SK-N-SH (cell line): ENCODE results near the gene S1PR3. TPM values are rescaled to one million over a fixed set of nuclear protein-coding genes. Genes with fewer than 3 reads are reported as not detected.

Experiments
- CTCF ChIA-PET: fragments of 300-600, 350-600 bp; formaldehyde crosslinking; extraction: SDS; loops from one replicate; lab custom pipeline; 2021; lab: Yijun Ruan, JAX
- POLR2A ChIA-PET: fragments of 350-600 bp; sonication (Branson Sonifier 250); formaldehyde crosslinking; extraction: SDS; loops from one replicate; lab custom pipeline; 2020; ENCODE audit warnings: antibody characterized with exemption, inconsistent platforms; lab: Yijun Ruan, JAX
- DNase-seq: peaks from one replicate; pipeline ENCODE4 v3.0.0; 2012
- H2AFZ ChIP-seq: fragments of 200-600 bp; sonication (generic); 2 replicates; pipeline ENCODE4 v1.8.1; 2016; ENCODE audit warnings: antibody characterized with exemption, mild to moderate bottlenecking, low read depth
- H3F3A ChIP-seq: fragments of 200-600 bp; sonication (generic); replicated peaks from 2 replicates; pipeline ENCODE3; 2016; ENCODE audit warnings: antibody characterized with exemption, mild to moderate bottlenecking; ENCODE audit not compliant: insufficient read depth
- H3K27ac ChIP-seq, 2 experiments: fragments of 200-500 bp in 1 of 2; fragments of 200-600 bp in 1 of 2; sonication (Bioruptor generic) in 1 of 2; sonication (generic), shearing (Covaris generic) in 1 of 2; 2 replicates each; pipeline versions ENCODE4 v1.5.1 to v1.6.1; 2014 to 2016; ENCODE audit warnings: low read depth in 2 of 2, inconsistent platforms in 1 of 2, low read length in 1 of 2, mild to moderate bottlenecking in 1 of 2, mixed read lengths in 1 of 2
- H3K27me3 ChIP-seq: fragments of 200-600 bp; sonication (generic), shearing (Covaris generic); 2 replicates; pipeline ENCODE4 v1.6.1; 2016; ENCODE audit warnings: mixed run types; ENCODE audit not compliant: insufficient read depth
- H3K36me3 ChIP-seq, 2 experiments: fragments of 200-500 bp in 1 of 2; fragments of 200-600 bp in 1 of 2; sonication (Bioruptor generic) in 1 of 2; sonication (generic) in 1 of 2; replicated peaks in 1 of 2; 2 replicates each; pipeline versions ENCODE3 to v1.5.1; 2014 to 2016; ENCODE audit warnings: low read length in 1 of 2, mild to moderate bottlenecking in 1 of 2; ENCODE audit not compliant: insufficient read depth in 2 of 2, control insufficient read depth in 1 of 2
- H3K4me1 ChIP-seq, 2 experiments: fragments of 200-500 bp in 1 of 2; fragments of 200-600 bp in 1 of 2; sonication (Bioruptor generic) in 1 of 2; sonication (generic), shearing (Covaris generic) in 1 of 2; 2 replicates each; pipeline versions ENCODE4 v1.5.1 to v1.6.1; 2014 to 2016; ENCODE audit warnings: low read depth in 1 of 2, low read length in 1 of 2, mixed run types in 1 of 2; ENCODE audit not compliant: insufficient read depth in 2 of 2, control insufficient read depth in 1 of 2
- H3K4me2 ChIP-seq: fragments of 200-600 bp; sonication (generic), shearing (Covaris generic); 2 replicates; pipeline ENCODE4 v1.6.1; 2017; ENCODE audit warnings: mixed run types
- H3K4me3 ChIP-seq, 2 experiments: fragments of 200-500 bp in 1 of 2; fragments of 200-600 bp in 1 of 2; sonication (Bioruptor generic) in 1 of 2; sonication (generic), shearing (Covaris generic) in 1 of 2; 2 replicates each; pipeline versions ENCODE4 v1.5.1 to v1.8.1; 2014 to 2016; ENCODE audit warnings: low read depth in 2 of 2, inconsistent platforms in 1 of 2, low read length in 1 of 2, mild to moderate bottlenecking in 1 of 2, mixed read lengths in 1 of 2, moderate library complexity in 1 of 2
- H3K79me2 ChIP-seq: fragments of 200-600 bp; sonication (generic); 2 replicates; pipeline ENCODE4 v1.8.1; 2017; ENCODE audit warnings: mild to moderate bottlenecking; ENCODE audit not compliant: insufficient read depth
- H3K9ac ChIP-seq: fragments of 200-600 bp; sonication (generic); 2 replicates; pipeline ENCODE4 v1.6.1; 2017; ENCODE audit warnings: mixed run types
- H3K9me2 ChIP-seq: fragments of 200-600 bp; sonication (generic); 2 replicates; pipeline ENCODE4 v1.6.1; 2017; ENCODE audit warnings: mixed run types
- H3K9me3 ChIP-seq: fragments of 200-600 bp; sonication (generic); 2 replicates; pipeline ENCODE4 v1.6.1; 2017; ENCODE audit warnings: mixed run types, mild to moderate bottlenecking, moderate library complexity
- H4K20me1 ChIP-seq: fragments of 200-600 bp; sonication (generic); 2 replicates; pipeline ENCODE4 v1.6.1; 2017; ENCODE audit warnings: mild to moderate bottlenecking, mixed run types; ENCODE audit not compliant: insufficient read depth
- CHD2 ChIP-seq: fragments of 150-350 bp; IDR thresholded peaks from 2 replicates; pipeline ENCODE4 v1.6.1; 2018; ENCODE audit warnings: low read length; ENCODE audit not compliant: partially characterized antibody
- CTCF ChIP-seq: fragments of 200-600 bp; sonication (generic); IDR thresholded peaks from 2 replicates; pipeline ENCODE4 v1.6.1; 2017; ENCODE audit warnings: antibody characterized with exemption, mild to moderate bottlenecking, moderate library complexity
- FOSL2 ChIP-seq: IDR thresholded peaks from 2 replicates; pipeline ENCODE4 v1.4.0; 2012; ENCODE audit warnings: low read depth, mild to moderate bottlenecking, moderate library complexity, borderline replicate concordance
- GABPA ChIP-seq: IDR thresholded peaks from 2 replicates; pipeline ENCODE4 v1.4.0; 2012; ENCODE audit warnings: low read depth, mild to moderate bottlenecking
- NFIC ChIP-seq: IDR thresholded peaks from 2 replicates; pipeline ENCODE4 v1.4.0; 2012; ENCODE audit warnings: borderline replicate concordance
- PBX3 ChIP-seq: IDR thresholded peaks from 2 replicates; pipeline ENCODE4; 2012
- POLR2AphosphoS5 ChIP-seq: IDR thresholded peaks from 2 replicates; pipeline ENCODE4 v1.6.1; 2012; ENCODE audit warnings: low read depth, low read length
- REST ChIP-seq: IDR thresholded peaks from 2 replicates; pipeline ENCODE4 v1.6.1; 2012; ENCODE audit warnings: mild to moderate bottlenecking, low read depth, low read length, moderate library complexity
- TAF1 ChIP-seq: IDR thresholded peaks from 2 replicates; pipeline ENCODE4 v1.6.1; 2012; ENCODE audit warnings: low read depth, mild to moderate bottlenecking, low read length, moderate library complexity, borderline replicate concordance
- USF1 ChIP-seq: IDR thresholded peaks from 2 replicates; pipeline ENCODE4 v1.4.0; 2012; ENCODE audit warnings: low read depth, borderline replicate concordance
- USF2 ChIP-seq: fragments of 150-350 bp; IDR thresholded peaks from 2 replicates; pipeline ENCODE4 v1.6.1; 2017; ENCODE audit warnings: antibody characterized with exemption, low read length, low read depth, borderline replicate concordance
- YY1 ChIP-seq: IDR thresholded peaks from 2 replicates; pipeline ENCODE4 v1.4.0; 2012; ENCODE audit warnings: low read depth, mild to moderate bottlenecking
- WGBS: methylation state at CpG from one replicate; pipeline ENCODE4 v1.1.6; 2017; ENCODE audit warnings: low lambda C conversion rate; 5-methylcytosine and 5-hydroxymethylcytosine counted together
- polyA plus RNA-seq, 3 experiments: library from polyadenylated mRNA; depleted of rRNA; stranded (reverse); fragments of >200 nt; gene quantifications; 2 replicates each; pipeline ENCODE4 v1.2.3, GENCODE V29; 2012

The S1PR3 gene
- polyA plus RNA-seq, 1 of the 3 experiments (the other 2 are of a cell fraction): 2.5 TPM

GRCh38 chr9:89038382-89039103 lies 47.3 kb downstream of the S1PR3 start:
- no peak for DNase-seq
- no peak for TF ChIP-seq FOSL2
- TF ChIP-seq USF1: no peak
- TF ChIP-seq POLR2AphosphoS5: no peak
- TF ChIP-seq PBX3: no peak
- TF ChIP-seq NFIC: no peak
- no peak for TF ChIP-seq CTCF
- TF ChIP-seq CHD2: no peak
- no peak for TF ChIP-seq USF2
- TF ChIP-seq TAF1: no peak
- TF ChIP-seq YY1: no peak
- no peak for TF ChIP-seq GABPA
- TF ChIP-seq REST: no peak
- TF ChIP-seq, all 33 proteins: peak for 0
- Histone ChIP-seq H3K9ac (no peak overlapping the region), H3K4me2 (no peak overlapping the region), H3K9me3 (no peaks in the 10 kb centered on the region), H3K4me1 (peaks cover 0 to 3% of the 10 kb centered on the region in 2 experiments; a peak in 1 of 4 replicates), H2AFZ (no peak overlapping the region), H3K4me3 (no peak overlapping the region), H3K27me3 (no peaks in the 10 kb centered on the region), H3K79me2 (no peaks in the 10 kb centered on the region), H3K27ac (no peak overlapping the region), H4K20me1 (no peaks in the 10 kb centered on the region), H3F3A (no peaks in the 10 kb centered on the region), H3K36me3 (peaks cover 2 to 33% of the 10 kb centered on the region in 2 experiments), H3K9me2 (no peaks in the 10 kb centered on the region)
- 83% methylated on average over 5 of the region's 5 CpGs for WGBS
- ChIA-PET POLR2A (interaction anchor here (0.6 kb wide), 1 partner anchor 28 kb away, joined by 3 read pairs; no protein-coding TSS in a partner anchor), CTCF (no interaction called here)
